ENCODE results near the gene THSD4. TPM values are rescaled to one million over a fixed set of nuclear protein-coding genes. Genes with fewer than 3 reads are reported as not detected.

The THSD4 gene
- total RNA-seq, 4 donors from 2014 or later = 23.0 to 68.5 (median 48.6) TPM

DNA sequence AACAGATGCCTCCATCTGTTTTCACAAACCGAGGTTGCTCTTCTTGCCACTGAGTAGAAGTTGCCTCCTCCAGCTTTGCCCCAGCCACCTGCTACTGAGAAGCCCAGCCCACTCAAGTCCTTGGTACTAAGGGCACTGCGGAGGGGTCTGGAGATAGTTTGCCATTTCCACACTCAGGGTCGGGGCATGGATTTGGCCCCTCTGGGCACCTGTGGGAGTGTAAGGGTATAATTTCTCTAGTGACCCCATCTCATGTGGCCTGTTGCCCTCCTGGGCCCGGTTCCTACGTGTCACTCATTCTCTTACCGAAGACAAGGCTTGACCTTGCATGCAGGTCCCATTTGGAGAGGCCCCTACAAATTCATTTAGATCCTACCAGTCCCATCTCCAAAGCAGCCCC is 79.0 kb downstream of the THSD4 start:
- intact Hi-C loops (cut with DNase I) = no loop called here
- WGBS, 2 donors = 77 to 82% methylated on average over 6 of the region's 6 CpGs
- no peak for TF ChIP-seq POLR2A (IDR thresholded peaks at IDR 0.05)
- TF ChIP-seq, protein P1, sequence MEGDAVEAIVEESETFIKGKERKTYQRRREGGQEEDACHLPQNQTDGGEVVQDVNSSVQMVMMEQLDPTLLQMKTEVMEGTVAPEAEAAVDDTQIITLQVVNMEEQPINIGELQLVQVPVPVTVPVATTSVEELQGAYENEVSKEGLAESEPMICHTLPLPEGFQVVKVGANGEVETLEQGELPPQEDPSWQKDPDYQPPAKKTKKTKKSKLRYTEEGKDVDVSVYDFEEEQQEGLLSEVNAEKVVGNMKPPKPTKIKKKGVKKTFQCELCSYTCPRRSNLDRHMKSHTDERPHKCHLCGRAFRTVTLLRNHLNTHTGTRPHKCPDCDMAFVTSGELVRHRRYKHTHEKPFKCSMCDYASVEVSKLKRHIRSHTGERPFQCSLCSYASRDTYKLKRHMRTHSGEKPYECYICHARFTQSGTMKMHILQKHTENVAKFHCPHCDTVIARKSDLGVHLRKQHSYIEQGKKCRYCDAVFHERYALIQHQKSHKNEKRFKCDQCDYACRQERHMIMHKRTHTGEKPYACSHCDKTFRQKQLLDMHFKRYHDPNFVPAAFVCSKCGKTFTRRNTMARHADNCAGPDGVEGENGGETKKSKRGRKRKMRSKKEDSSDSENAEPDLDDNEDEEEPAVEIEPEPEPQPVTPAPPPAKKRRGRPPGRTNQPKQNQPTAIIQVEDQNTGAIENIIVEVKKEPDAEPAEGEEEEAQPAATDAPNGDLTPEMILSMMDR (IDR thresholded peaks at IDR 0.05) = no peak
- DNase-seq = no peak
- H3K36me3 ChIP-seq = no peaks in the 10 kb centered on the region
- H3K4me1 ChIP-seq = peaks cover 12 to 35% of the 10 kb centered on the region in 2 donors
- no peaks in the 10 kb centered on the region for H3K27me3 ChIP-seq
- H3K9me3 ChIP-seq = no peaks in the 10 kb centered on the region
- no peak overlapping the region for H3K4me3 ChIP-seq (replicated peaks in 1 of 3)
- H3K27ac ChIP-seq = no peak overlapping the region

DNA sequence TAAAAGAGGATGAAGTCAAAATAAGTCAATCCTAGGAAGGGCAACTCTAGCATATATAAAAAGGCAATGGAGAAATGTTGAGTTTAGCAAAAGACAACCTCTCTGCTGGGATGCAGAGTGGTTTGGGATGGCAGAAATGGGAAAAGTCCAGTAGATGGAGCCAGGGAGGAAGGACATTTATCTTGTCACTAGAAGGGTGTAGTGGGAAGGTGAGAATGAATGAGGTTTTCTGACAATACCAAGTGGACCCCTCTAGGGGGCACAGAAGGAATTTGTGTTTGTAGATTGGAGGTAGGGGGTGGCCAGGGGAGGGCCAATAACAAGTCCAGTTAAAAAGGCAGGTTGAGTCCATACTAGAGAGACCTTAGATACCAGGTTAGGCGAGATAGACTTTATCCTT is 80.0 kb downstream of the THSD4 start:
- H3K4me1 ChIP-seq = peaks cover 5 to 25% of the 10 kb centered on the region in 2 donors
- no peaks in the 10 kb centered on the region for H3K36me3 ChIP-seq
- no peaks in the 10 kb centered on the region for H3K27me3 ChIP-seq
- no peak overlapping the region for H3K27ac ChIP-seq
- TF ChIP-seq, protein P1 (IDR thresholded peaks at IDR 0.05) = no peak
- TF ChIP-seq POLR2A (IDR thresholded peaks at IDR 0.05) = no peak
- H3K9me3 ChIP-seq = no peaks in the 10 kb centered on the region
- no peak for DNase-seq
- no peak overlapping the region for H3K4me3 ChIP-seq (replicated peaks in 1 of 3)
- intact Hi-C loops (cut with DNase I) = no loop called here
- WGBS, 2 donors = 96% methylated on average over 1 of the region's 1 CpG

DNA sequence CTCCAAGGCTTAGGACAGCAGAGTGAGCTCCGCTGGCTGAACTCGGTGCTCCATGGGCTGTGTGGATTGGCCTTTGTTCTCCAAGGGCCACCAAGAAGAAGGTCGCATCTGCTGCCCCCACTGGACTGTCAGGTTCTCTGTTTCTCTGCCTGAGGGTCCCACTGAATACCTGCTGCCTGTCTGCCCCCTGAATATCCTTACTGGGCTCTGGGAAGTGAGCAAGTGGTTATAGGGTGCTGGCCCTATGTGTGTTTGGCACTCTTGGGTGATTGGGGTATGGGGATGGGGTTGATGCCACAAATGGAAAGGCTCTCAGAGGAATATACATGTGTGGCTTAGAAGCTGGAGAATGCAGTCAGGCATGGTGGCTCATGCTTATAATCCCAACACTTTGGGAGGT is 82.3 kb downstream of the THSD4 start:
- WGBS, 2 donors = 92 to 100% methylated on average over 3 of the region's 3 CpGs

DNA sequence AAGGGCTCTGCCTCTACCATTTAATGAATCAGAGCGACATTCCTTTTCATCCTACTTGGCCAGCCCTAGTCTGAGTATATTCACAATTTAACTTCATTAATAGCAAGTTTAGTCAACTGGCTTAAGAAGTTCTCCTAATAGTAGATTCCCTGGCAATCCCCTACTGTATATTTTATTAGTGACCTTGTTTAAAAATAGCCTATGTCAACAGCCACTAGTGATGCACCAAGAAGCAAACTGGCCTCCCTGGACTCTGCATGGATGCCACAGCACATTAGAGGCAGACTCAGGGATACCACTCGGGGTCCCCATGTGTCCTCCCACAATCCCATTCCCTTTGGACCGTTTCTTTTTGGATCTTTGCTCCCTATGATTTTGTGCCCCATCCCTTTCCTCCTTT is 83.6 kb downstream of the THSD4 start:
- H3K27me3 ChIP-seq = no peaks in the 10 kb centered on the region
- 73 to 80% methylated on average over 3 of the region's 3 CpGs for WGBS, 2 donors
- no peaks in the 10 kb centered on the region for H3K36me3 ChIP-seq
- H3K4me1 ChIP-seq = peaks cover 0 to 20% of the 10 kb centered on the region in 2 donors
- intact Hi-C loops (cut with DNase I) = no loop called here
- H3K4me3 ChIP-seq (replicated peaks in 1 of 3) = no peak overlapping the region
- no peaks in the 10 kb centered on the region for H3K9me3 ChIP-seq
- DNase-seq = no peak
- TF ChIP-seq, protein P1 (IDR thresholded peaks at IDR 0.05) = no peak
- TF ChIP-seq POLR2A (IDR thresholded peaks at IDR 0.05) = no peak
- H3K27ac ChIP-seq = no peak overlapping the region

More for the DNA sequence above, 82.3 kb downstream of the THSD4 start:
- H3K4me3 ChIP-seq (replicated peaks in 1 of 3) = no peak overlapping the region
- no peak overlapping the region for H3K27ac ChIP-seq
- no peak for TF ChIP-seq POLR2A (IDR thresholded peaks at IDR 0.05)
- TF ChIP-seq, protein P1 (IDR thresholded peaks at IDR 0.05) = no peak
- peaks cover 0 to 20% of the 10 kb centered on the region in 2 donors for H3K4me1 ChIP-seq
- intact Hi-C loops (cut with DNase I) = no loop called here
- no peaks in the 10 kb centered on the region for H3K36me3 ChIP-seq
- H3K9me3 ChIP-seq = no peaks in the 10 kb centered on the region
- no peaks in the 10 kb centered on the region for H3K27me3 ChIP-seq
- no peak for DNase-seq

DNA sequence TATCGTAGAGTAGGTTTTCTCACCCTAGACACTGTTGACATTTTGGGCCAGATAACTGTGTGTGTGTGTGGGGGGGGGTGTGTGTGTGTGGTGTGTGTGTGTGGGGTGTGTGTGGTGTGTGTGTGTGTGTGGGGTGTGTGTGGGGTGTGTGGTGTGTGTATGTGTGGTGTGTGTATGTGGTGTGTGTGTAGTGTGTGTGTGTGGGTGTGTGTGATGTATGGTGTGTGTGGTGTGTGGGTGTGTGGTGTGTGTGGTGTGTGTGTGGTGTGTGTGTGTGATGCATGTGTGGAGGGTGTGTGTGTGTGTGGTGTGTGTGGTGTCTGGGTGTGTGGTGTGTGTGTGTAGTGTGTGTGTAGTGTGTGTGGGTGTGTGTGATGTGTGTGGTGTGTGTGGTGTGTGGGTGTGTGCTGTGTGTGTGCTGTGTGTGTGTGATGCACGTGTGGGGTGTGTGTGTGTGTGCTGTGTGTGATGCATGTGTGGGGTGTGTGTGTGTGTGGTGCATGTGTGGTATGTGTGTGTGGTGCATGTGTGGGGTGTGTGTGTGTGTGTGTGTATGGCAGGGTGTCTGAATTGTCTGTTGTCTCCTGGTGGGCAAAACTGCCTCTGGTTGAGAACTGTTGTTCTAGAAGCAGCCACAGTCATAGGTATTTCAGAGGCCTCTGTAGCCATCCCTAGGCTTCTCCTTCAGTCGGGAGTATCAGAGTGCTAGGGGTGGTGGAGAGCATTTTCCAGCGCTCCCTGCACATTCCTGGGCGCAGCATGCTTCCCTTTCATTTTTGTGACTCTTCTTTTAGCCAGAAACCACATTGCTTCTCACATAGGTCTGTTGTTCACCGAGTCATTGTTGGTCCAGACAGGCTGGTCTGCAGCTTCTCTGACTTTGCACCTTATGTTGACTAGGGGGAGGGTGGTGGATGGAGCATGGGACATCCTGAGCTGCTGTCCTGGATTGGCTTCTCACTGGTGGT is 84.4 kb downstream of the THSD4 start:
- Histone ChIP-seq H3K9me3 (no peaks in the 10 kb centered on the region), H3K36me3 (no peaks in the 10 kb centered on the region), H3K4me1 (peaks cover 0 to 24% of the 10 kb centered on the region in 2 donors), H3K4me3 (replicated peaks in 1 of 3) (no peak overlapping the region), H3K27me3 (no peaks in the 10 kb centered on the region), H3K27ac (no peak overlapping the region)
- DNase-seq = no peak
- TF ChIP-seq, protein P1 (IDR thresholded peaks at IDR 0.05) = no peak
- no peak for TF ChIP-seq POLR2A (IDR thresholded peaks at IDR 0.05)
- intact Hi-C loops (cut with DNase I) = no loop called here
- 76 to 84% methylated on average over 6 of the region's 6 CpGs for WGBS, 2 donors

All from thyroid gland (tissue), 4 donors.